ACHN (cell line): ENCODE data around the gene SOHLH2.
A peak's percentile ranks its signal among the peaks of the same experiment; 100 is the strongest.

Experiments used
- DNase-seq: peaks from one replicate; pipeline ENCODE4 v3.0.0-alpha.2; 2015
- in situ Hi-C: cut with HindIII; loops from 2 replicates; pipeline ENCODE4 v1.10.0; 2017; ENCODE audit warnings: low sequenced_read_pairs, low pct_ligation_motif_present, low pct_unique_long_range_greater_than_20kb

SOHLH2 gene

GRCh38 chr13:36143738-36144137, 70.6 kb downstream of the SOHLH2 start:
- in situ Hi-C loops = no loop called here
- DNase-seq = no peak

GRCh38 chr13:36142735-36143134, 71.6 kb downstream of the SOHLH2 start:
- no peak for DNase-seq
- in situ Hi-C loops = no loop called here

- in situ Hi-C loops = no loop called here
These were observed 78.5 kb downstream of the SOHLH2 start for GRCh38 chr13:36135876-36136275.

GRCh38 chr13:36134632-36135031, 79.7 kb downstream of the SOHLH2 start:
- in situ Hi-C loops = no loop called here
- DNase-seq = no peak

More at GRCh38 chr13:36135876-36136275, 78.5 kb downstream of the SOHLH2 start:
- no peak for DNase-seq

- no peak for DNase-seq
- in situ Hi-C loops = no loop called here
These were observed 80.3 kb downstream of the SOHLH2 start for GRCh38 chr13:36133950-36134626.

GRCh38 chr13:36132376-36132775, 82.0 kb downstream of the SOHLH2 start:
- no peak for DNase-seq
- in situ Hi-C loops = no loop called here

- DNase-seq = no peak
- in situ Hi-C loops = no loop called here
These were observed 82.4 kb downstream of the SOHLH2 start for GRCh38 chr13:36131931-36132297.

GRCh38 chr13:36131222-36131930, 83.0 kb downstream of the SOHLH2 start, which contains the start of gene DCLK1:
TSS of gene DCLK1 (minus strand) at chr13:36131382.
- DNase-seq = peak; percentile 46
- in situ Hi-C loops = no loop called here

GRCh38 chr13:36130552-36131221, 83.7 kb downstream of the SOHLH2 start:
- in situ Hi-C loops = no loop called here
- DNase-seq = peak; percentile 16

GRCh38 chr13:36130193-36130551, 84.2 kb downstream of the SOHLH2 start:
- in situ Hi-C loops = no loop called here
- DNase-seq = no peak

GRCh38 chr13:36129539-36129938, 84.8 kb downstream of the SOHLH2 start:
- in situ Hi-C loops = no loop called here
- no peak for DNase-seq

GRCh38 chr13:36126491-36126890, 87.9 kb downstream of the SOHLH2 start:
- DNase-seq = no peak
- in situ Hi-C loops = no loop called here

GRCh38 chr13:36125841-36126240, 88.5 kb downstream of the SOHLH2 start:
- in situ Hi-C loops = no loop called here
- DNase-seq = no peak

- no peak for DNase-seq
- in situ Hi-C loops = no loop called here
These were observed 90.0 kb downstream of the SOHLH2 start for GRCh38 chr13:36124236-36124822.
